AG04450 (cell line): ENCODE measurements around the gene FLNC. TPM values are rescaled to one million over a fixed set of nuclear protein-coding genes. Genes with fewer than 3 reads are reported as not detected.
A peak's percentile ranks its signal among the peaks of the same experiment; 100 is the strongest.

Source experiments
- CTCF ChIA-PET: fragments of 300-600, 350-600 bp; formaldehyde crosslinking; extraction: SDS; loops from one replicate; lab custom pipeline; 2022; ENCODE audit warnings: antibody characterized with exemption, inconsistent platforms; lab: Charles Lee
- POLR2A ChIA-PET: fragments of 350-600 bp; formaldehyde crosslinking; extraction: SDS; loops from one replicate; lab custom pipeline; 2021; ENCODE audit warnings: antibody characterized with exemption, inconsistent platforms; lab: Yijun Ruan, JAX
- DNase-seq: peaks from one replicate; pipeline ENCODE4 v3.0.0-alpha.2; 2011; ENCODE audit warnings: low read depth, low spot score
- H3K27ac ChIP-seq: one replicate; pipeline ENCODE4 v1.5.1; 2012; ENCODE audit warnings: low read depth, low read length, control low read depth
- H3K27me3 ChIP-seq: one replicate; pipeline ENCODE4 v1.6.0; 2012; ENCODE audit warnings: low read length; ENCODE audit not compliant: control insufficient read depth, insufficient read depth
- H3K4me3 ChIP-seq: 2 replicates; pipeline ENCODE4 v1.5.1; 2011; ENCODE audit warnings: mild to moderate bottlenecking, low read depth, low read length, control low read depth
- H3K9me3 ChIP-seq: 2 replicates; pipeline ENCODE4 v1.5.1; 2012; ENCODE audit warnings: low read length; ENCODE audit not compliant: control insufficient read depth, insufficient read depth
- CTCF ChIP-seq: IDR thresholded peaks from 2 replicates; pipeline ENCODE4 v1.5.1; 2011; ENCODE audit warnings: low read depth, low read length, control low read depth, inconsistent platforms
- polyA plus RNA-seq: library from polyadenylated mRNA; depleted of rRNA; stranded (reverse); fragments of >200 nt; gene quantifications from 2 replicates; pipeline ENCODE4 v1.2.3, GENCODE V29; 2011

Gene FLNC
- polyA plus RNA-seq, 1 experiment, result 25.8 TPM

DNA sequence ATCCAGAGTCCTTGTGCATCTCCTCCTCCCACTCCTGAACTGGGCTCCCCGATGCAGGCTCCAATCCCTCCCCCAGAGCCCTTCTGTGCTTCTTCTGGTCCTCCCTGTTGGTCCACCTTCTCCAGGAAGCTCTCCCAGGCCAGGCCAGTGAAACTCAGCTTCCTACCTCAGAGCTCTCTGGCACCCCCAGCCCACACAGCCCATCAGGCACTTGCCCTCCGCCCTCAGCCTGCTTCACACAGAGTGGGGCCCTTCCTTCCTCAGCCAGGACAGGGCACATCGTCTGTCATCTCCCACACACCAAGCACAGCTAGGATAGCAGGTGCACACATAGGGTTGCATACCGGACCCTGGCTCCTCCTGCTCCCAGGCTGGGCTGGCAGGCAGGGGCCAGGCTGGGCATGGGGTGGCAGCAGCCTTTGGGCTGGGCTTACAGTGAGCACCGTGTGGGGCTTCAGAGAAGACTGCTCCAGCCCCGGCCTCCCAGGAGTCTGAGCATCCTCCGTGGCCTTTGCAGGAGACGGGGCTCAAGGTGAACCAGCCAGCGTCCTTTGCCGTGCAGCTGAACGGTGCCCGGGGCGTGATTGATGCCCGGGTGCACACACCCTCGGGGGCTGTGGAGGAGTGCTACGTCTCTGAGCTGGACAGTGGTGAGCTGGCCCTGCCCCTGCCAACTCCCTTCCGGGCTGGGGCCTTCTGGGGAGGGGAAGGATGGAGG lies 26.0 kb downstream of the FLNC start:
- Histone ChIP-seq H3K9me3 (no peaks in the 10 kb centered on the region; the same call in 1 of the 2 replicates), H3K27me3 (no peaks in the 10 kb centered on the region), H3K4me3 (no peak overlapping the region), H3K27ac (no peak overlapping the region)
- no peak for TF ChIP-seq CTCF
- ChIA-PET CTCF (no interaction called here), POLR2A (interaction anchor here (1.1 to 1.5 kb wide), 2 partner anchors 23 to 28 kb away, joined by 3 read pairs; no protein-coding TSS in a partner anchor)
- DNase-seq, result no peak

GRCh38 chr7:128858380-128859231 lies 28.4 kb downstream of the FLNC start:
- no peak overlapping the region for H3K4me3 ChIP-seq
- H3K27ac ChIP-seq, result no peak overlapping the region
- no peak for TF ChIP-seq CTCF
- no peaks in the 10 kb centered on the region for H3K27me3 ChIP-seq
- ChIA-PET CTCF (no interaction called here), POLR2A (interaction anchor here (1.1 kb wide), 1 partner anchor 27 kb away, joined by 5 read pairs; no protein-coding TSS in a partner anchor)
- no peak for DNase-seq
- no peaks in the 10 kb centered on the region; the same call in 1 of the 2 replicates for H3K9me3 ChIP-seq

DNA sequence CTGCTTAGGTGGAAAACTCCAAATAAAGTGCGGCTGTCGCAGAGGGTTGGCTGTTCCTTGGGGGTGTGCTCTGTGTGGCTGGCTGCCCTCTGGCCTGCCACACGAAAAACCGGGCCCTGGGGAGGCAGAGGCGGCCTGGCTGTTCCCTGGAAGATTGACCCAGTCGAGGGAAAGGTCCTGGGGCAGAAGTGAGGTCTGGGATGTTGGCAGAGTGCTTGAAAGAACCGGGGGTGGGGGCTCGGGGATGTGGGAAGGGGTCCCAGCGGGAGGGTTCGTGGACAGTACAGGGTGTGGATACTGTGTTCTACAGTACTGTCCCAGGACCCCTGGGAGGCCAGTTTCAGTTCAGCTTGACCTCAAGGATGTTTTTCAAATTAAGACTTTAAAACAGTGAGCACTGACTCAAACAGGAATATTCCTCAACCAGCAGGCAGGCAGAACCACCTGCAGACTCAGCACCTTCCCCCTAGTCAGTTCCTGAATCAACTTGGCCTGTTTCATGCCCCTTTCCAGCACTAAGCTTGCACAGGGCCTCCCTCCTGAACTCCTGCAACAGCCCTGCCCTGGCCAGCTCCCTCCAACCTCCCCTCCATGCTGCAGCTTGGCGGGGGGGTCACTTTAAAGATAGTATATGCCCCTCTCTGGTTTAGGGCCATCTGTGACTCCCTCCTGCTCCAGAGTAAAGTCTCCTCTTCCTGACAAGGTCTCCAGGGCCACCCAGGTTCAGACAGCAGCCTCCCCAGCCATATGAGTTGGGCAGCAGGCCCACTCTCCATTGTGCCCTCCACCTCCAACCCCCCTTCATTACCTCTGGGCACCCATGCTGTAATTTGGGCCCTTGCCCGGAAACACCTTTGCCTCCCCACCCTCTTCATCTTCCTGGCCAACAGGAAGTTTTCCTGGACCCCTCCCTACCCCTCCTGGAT lies 29.3 kb downstream of the FLNC start:
- no peak for DNase-seq
- ChIA-PET CTCF (interaction anchor here (1.4 kb wide), 1 partner anchor 24 kb away, joined by 9 read pairs; no protein-coding TSS in a partner anchor), POLR2A (interaction anchor here (0.8 to 1.1 kb wide), 2 partner anchors 26 to 28 kb away, joined by 4 to 5 read pairs; no protein-coding TSS in a partner anchor)
- peak overlapping the region; percentile 11 for H3K27ac ChIP-seq
- no peak overlapping the region for H3K4me3 ChIP-seq
- no peaks in the 10 kb centered on the region; the same call in 1 of the 2 replicates for H3K9me3 ChIP-seq
- no peaks in the 10 kb centered on the region for H3K27me3 ChIP-seq
- no peak for TF ChIP-seq CTCF

- POLR2A ChIA-PET, result interaction anchor here (0.8 kb wide), 1 partner anchor 27 kb away, joined by 4 read pairs; no protein-coding TSS in a partner anchor
- peak; percentile 40 for TF ChIP-seq CTCF
- peak; percentile 46 for DNase-seq
These were observed 30.2 kb downstream of the FLNC start for GRCh38 chr7:128860158-128861073.

More at GRCh38 chr7:128860158-128861073, 30.2 kb downstream of the FLNC start:
- CTCF ChIA-PET, result interaction anchor here (1.4 kb wide), 1 partner anchor 23 kb away, joined by 9 read pairs; no protein-coding TSS in a partner anchor
- no peak overlapping the region for H3K4me3 ChIP-seq
- H3K9me3 ChIP-seq, result no peaks in the 10 kb centered on the region
- peak overlapping the region; percentile 31 for H3K27ac ChIP-seq
- H3K27me3 ChIP-seq, result no peaks in the 10 kb centered on the region
